GM13976 (cell line): ENCODE data around the gene CDK3.

Source experiments
- DNase-seq: peaks from one replicate; pipeline ENCODE4 v3.0.0; 2012; ENCODE audit warnings: low spot score
- CTCF ChIP-seq: IDR thresholded peaks from 2 replicates; pipeline ENCODE4 v1.5.1; 2012; ENCODE audit warnings: borderline replicate concordance, mild to moderate bottlenecking; ENCODE audit not compliant: insufficient read depth; ENCODE audit errors: extremely low read depth, missing control alignments, control extremely low read depth
- in situ Hi-C: fragments of 300-500 bp; cut with MboI; formaldehyde crosslinking; loops from one replicate; pipeline ENCODE4 v1.12.0; 2022; ENCODE audit warnings: low sequenced_read_pairs, mixed read lengths, inconsistent platforms; ENCODE audit not compliant: unreplicated experiment

CDK3 gene

DNA sequence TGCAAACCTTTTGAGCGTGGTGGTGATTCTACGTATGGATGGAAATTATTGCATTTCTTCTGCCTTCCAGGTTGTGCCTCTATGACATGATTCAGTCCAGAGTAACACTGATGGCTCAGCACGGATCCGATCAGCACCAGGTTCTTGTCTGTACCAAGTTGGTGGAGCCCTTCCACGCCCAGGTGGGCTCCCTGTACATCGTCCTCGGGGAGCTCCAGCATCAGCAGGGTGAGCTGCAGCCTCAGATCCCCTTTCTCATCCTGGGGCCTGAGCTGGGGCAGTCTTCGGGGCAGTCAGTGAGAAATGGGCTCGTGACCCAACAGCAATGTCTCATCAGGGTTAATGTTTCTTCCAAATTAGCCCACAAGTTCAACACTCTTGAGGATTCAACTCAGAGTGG lies 9.3 kb upstream of the CDK3 start:
- in situ Hi-C loops = no loop called here
- no peak for DNase-seq
- TF ChIP-seq CTCF = no peak

GRCh38 chr17:75994802-75995370 lies 5.8 kb upstream of the CDK3 start:
- no peak for DNase-seq
- in situ Hi-C loops = no loop called here
- no peak for TF ChIP-seq CTCF

- no peak for DNase-seq
- in situ Hi-C loops = no loop called here
- TF ChIP-seq CTCF = no peak
Observed at GRCh38 chr17:75995385-75995925, 5.2 kb upstream of the CDK3 start.

GRCh38 chr17:75996665-75997590 lies 3.7 kb upstream of the CDK3 start:
- in situ Hi-C loops = no loop called here
- no peak for TF ChIP-seq CTCF
- peak; percentile 72 for DNase-seq

GRCh38 chr17:75998327-75998795 lies 2.3 kb upstream of the CDK3 start:
- in situ Hi-C loops = no loop called here
- DNase-seq = no peak
- no peak for TF ChIP-seq CTCF

GRCh38 chr17:76000016-76000754 lies 470 bp upstream of the CDK3 start:
- TF ChIP-seq CTCF = peak; percentile 73
- in situ Hi-C loops = loop anchor here (10.0 kb wide), 1 partner anchor 295 kb away; no protein-coding TSS in a partner anchor
- peak; percentile 90 for DNase-seq
